ENCODE results near the gene HSPA1B. TPM values are rescaled to one million over a fixed set of nuclear protein-coding genes. Genes with fewer than 3 reads are reported as not detected.

Gene HSPA1B
- total RNA-seq (2021; ENCODE audit: unreplicated experiment) (147 TPM), Bru-seq, nascent RNA (percentile 82 among the genes with signal in this experiment), BruChase-seq, experiment 1, labeled RNA remaining after a 2-hour chase (percentile 97 among the genes with signal in this experiment), BruChase-seq, experiment 2, labeled RNA remaining after a 6-hour chase (percentile 98 among the genes with signal in this experiment)
- polyA plus RNA-seq (2012; ENCODE audit: insufficient read length), result 235 TPM
- long read RNA-seq, transcript HSPA1B-201 (1 exons, 2,521 nt), result major isoform, 111 of 113 reads
- long read RNA-seq, partial matches to known transcripts, result 0 of 113 reads
- long read RNA-seq, other reads (novel, unspliced or antisense), result 2 of 113 reads

GRCh38 chr6:31827286-31828079 is at the start of gene HSPA1B:
Gene HSPA1B, plus strand, starts transcription at chr6:31827738. Its CDS starts 213 bp downstream, at chr6:31827951.
- ChIA-PET POLR2A (interaction anchor here (0.6 to 1.2 kb wide), 9 partner anchors 12 to 1082 kb away, joined by 3 to 8 read pairs (median 3); partner anchors contain the start of genes C6orf47, HSPA1A, HSPA1L and LSM2), CTCF (interaction anchor here (0.6 kb wide), 1 partner anchor 60 kb away, joined by 3 read pairs; no protein-coding TSS in a partner anchor)
- Histone ChIP-seq H3K27me3 (ENCODE audit: control insufficient read depth, insufficient read depth, low read length) (no peaks in the 10 kb centered on the region), H3K9me3 (ENCODE audit: control insufficient read depth, insufficient read depth, low read depth, low read length) (no peaks in the 10 kb centered on the region), H3K4me3 (ENCODE audit: low read depth in 2 of 2, low read length in 2 of 2) (peak within 1 kb of the TSS; percentile 55 to 72), H3K36me3 (ENCODE audit: control insufficient read depth, insufficient read depth, low read length) (no peaks in the 10 kb centered on the region; the same call in 1 of the 2 replicates), H3K4me1 (ENCODE audit: control insufficient read depth, insufficient read depth, low read length) (peaks cover 31% of the 10 kb centered on the region), H3K27ac (ENCODE audit: low read length) (peak within 1 kb of the TSS; percentile 100)
- no peak for TF ChIP-seq REST (IDR thresholded peaks at IDR 0.05; ENCODE audit: insufficient read depth in 1 of 2, low read depth in 2 of 2, low read length in 1 of 2)
- TF ChIP-seq CTCF (IDR thresholded peaks at IDR 0.05), result no peak
- TF ChIP-seq POLR2AphosphoS5 (IDR thresholded peaks at IDR 0.05; ENCODE audit: low read depth, low read length), result peak; percentile 100
- 0 out of 2 replicates have a peak, but pooled peaks have one; percentile 37 for TF ChIP-seq TCF7L2 (IDR thresholded peaks at IDR 0.05; ENCODE audit: low read depth, low read length)
- peak; percentile 83 for TF ChIP-seq SIN3A (IDR thresholded peaks at IDR 0.05; ENCODE audit: borderline replicate concordance, insufficient read depth, low read depth, low read length)
- DNase-seq (ENCODE audit: low read depth, low spot score), result peak; percentile 98
- peak; percentile 92 for ATAC-seq
- no TSS peak for BruUV-seq (replicated peaks)
- intact Hi-C loops (cut with micrococcal nuclease; ENCODE audit: unreplicated experiment), result loop anchor here (10.0 kb wide), 1 partner anchor 53 kb away; the partner anchor contains the start of gene VWA7
- in situ Hi-C loops (cut with HindIII; ENCODE audit: low pct_unique_long_range_greater_than_20kb, low sequenced_read_pairs), result no loop called here

- Histone ChIP-seq H3K9me3 (ENCODE audit: control insufficient read depth, insufficient read depth, low read depth, low read length) (no peaks in the 10 kb centered on the region), H3K27ac (ENCODE audit: low read length) (peak overlapping the region; percentile 74), H3K36me3 (ENCODE audit: control insufficient read depth, insufficient read depth, low read length) (no peaks in the 10 kb centered on the region), H3K27me3 (ENCODE audit: control insufficient read depth, insufficient read depth, low read length) (no peaks in the 10 kb centered on the region), H3K4me1 (ENCODE audit: control insufficient read depth, insufficient read depth, low read length) (peaks cover 31% of the 10 kb centered on the region), H3K4me3 (ENCODE audit: low read depth in 2 of 2, low read length in 2 of 2) (no peak overlapping the region)
- in situ Hi-C loops (cut with HindIII; ENCODE audit: low pct_unique_long_range_greater_than_20kb, low sequenced_read_pairs) (no loop called here), intact Hi-C loops (cut with micrococcal nuclease; ENCODE audit: unreplicated experiment) (loop anchor here (10.0 kb wide), 1 partner anchor 47 kb away; the partner anchor contains the start of gene HSPA1B)
- BruUV-seq (replicated peaks), result TSS peak; percentile 59
- TF ChIP-seq TCF7L2 (IDR thresholded peaks at IDR 0.05; ENCODE audit: low read depth, low read length), result no peak
- no peak for TF ChIP-seq CTCF (IDR thresholded peaks at IDR 0.05)
- TF ChIP-seq SIN3A (IDR thresholded peaks at IDR 0.05; ENCODE audit: borderline replicate concordance, insufficient read depth, low read depth, low read length), result no peak
- TF ChIP-seq REST (IDR thresholded peaks at IDR 0.05; ENCODE audit: insufficient read depth in 1 of 2, low read depth in 2 of 2, low read length in 1 of 2), result no peak
- no peak for TF ChIP-seq POLR2AphosphoS5 (IDR thresholded peaks at IDR 0.05; ENCODE audit: low read depth, low read length)
- ATAC-seq, result no peak
- DNase-seq (ENCODE audit: low read depth, low spot score), result no peak
- ChIA-PET POLR2A (interaction anchor here (0.6 to 1.2 kb wide), 2 partner anchors 13 to 17 kb away, joined by 4 to 6 read pairs; no protein-coding TSS in a partner anchor), CTCF (interaction anchor here (0.6 to 1.3 kb wide), 2 partner anchors 9 to 13 kb away, joined by 3 to 10 read pairs; no protein-coding TSS in a partner anchor)
Observed at GRCh38 chr6:31778193-31778592, 49.3 kb upstream of the HSPA1B start.

Measured in Panc1 (cell line).